Liver (tissue), 9 donors: ENCODE data around the gene DNAH1. TPM values are rescaled to one million over a fixed set of nuclear protein-coding genes. Genes with fewer than 3 reads are reported as not detected.

Experiments
- DNase-seq: peaks from one replicate; pipeline ENCODE4 v3.0.0-alpha.2; 2017; ENCODE audit warnings: low spot score
- H3K27ac ChIP-seq, 2 donors: one replicate each; pipeline ENCODE4 v1.7.0; 2013; ENCODE audit warnings: inconsistent platforms in 2 of 2, low read length in 2 of 2, control low read depth in 1 of 2, low read depth in 1 of 2, mild to moderate bottlenecking in 1 of 2
- H3K27me3 ChIP-seq, 4 donors: one replicate each; pipeline versions ENCODE4 v1.6.1 to v1.7.0; 2013; ENCODE audit warnings: low read length in 3 of 4, inconsistent platforms in 1 of 4, mild to moderate bottlenecking in 1 of 4, moderate library complexity in 1 of 4; ENCODE audit not compliant: control insufficient read depth in 4 of 4, insufficient read depth in 4 of 4
- H3K36me3 ChIP-seq, 4 donors: one replicate each; pipeline versions ENCODE4 v1.6.1 to v1.7.0; 2013; ENCODE audit warnings: low read length in 3 of 4, mild to moderate bottlenecking in 3 of 4, low read depth in 1 of 4, moderate library complexity in 1 of 4; ENCODE audit not compliant: control insufficient read depth in 4 of 4, insufficient read depth in 3 of 4
- H3K4me1 ChIP-seq, 4 donors: one replicate each; pipeline versions ENCODE4 v1.6.1 to v1.7.0; 2013; ENCODE audit warnings: low read length in 3 of 4, mild to moderate bottlenecking in 3 of 4, moderate library complexity in 1 of 4; ENCODE audit not compliant: control insufficient read depth in 4 of 4, insufficient read depth in 4 of 4
- H3K4me3 ChIP-seq, 3 donors: one replicate each; pipeline versions ENCODE4 v1.6.1 to v1.7.0; 2013; ENCODE audit warnings: low read length in 3 of 3, control low read depth in 1 of 3, low read depth in 1 of 3, mild to moderate bottlenecking in 1 of 3
- H3K9ac ChIP-seq, 2 donors: one replicate each; pipeline ENCODE4 v1.7.0; 2013; ENCODE audit warnings: low read length in 2 of 2, mild to moderate bottlenecking in 2 of 2, moderate library complexity in 2 of 2, control low read depth in 1 of 2, low read depth in 1 of 2
- H3K9me3 ChIP-seq, 4 donors: one replicate each; pipeline versions ENCODE4 v1.6.1 to v1.7.0; 2013; ENCODE audit warnings: low read length in 3 of 4; ENCODE audit not compliant: control insufficient read depth in 4 of 4
- CTCF ChIP-seq: fragments of 150-350 bp; IDR thresholded peaks from 2 replicates; pipeline ENCODE4 v1.5.1; 2017; ENCODE audit warnings: improper control_type of control experiment, low read depth, low read length; ENCODE audit not compliant: missing input control
- FOXA2 ChIP-seq: IDR thresholded peaks from 2 replicates; pipeline ENCODE4 v1.6.1; 2016; ENCODE audit warnings: antibody characterized with exemption
- HNF4G ChIP-seq: IDR thresholded peaks from 2 replicates; pipeline ENCODE4 v1.6.1; 2016; ENCODE audit warnings: antibody characterized with exemption
- JUND ChIP-seq, 2 donors: IDR thresholded peaks; 2 replicates each; pipeline ENCODE4 v1.6.1; 2016; ENCODE audit warnings: antibody characterized with exemption in 2 of 2
- NR2F2 ChIP-seq: IDR thresholded peaks from 2 replicates; pipeline ENCODE4 v1.6.1; 2016; ENCODE audit warnings: antibody characterized with exemption
- RAD21 ChIP-seq, 2 donors: IDR thresholded peaks; 2 replicates each; pipeline ENCODE4 v1.6.1; 2016; ENCODE audit warnings: antibody characterized with exemption in 2 of 2, mild to moderate bottlenecking in 2 of 2
- REST ChIP-seq: IDR thresholded peaks from 2 replicates; pipeline ENCODE4 v1.6.1; 2016; ENCODE audit warnings: antibody characterized with exemption, mild to moderate bottlenecking
- RXRA ChIP-seq, 2 donors: IDR thresholded peaks; 2 replicates each; pipeline ENCODE4 v1.6.1; 2017 to 2018; ENCODE audit warnings: antibody characterized with exemption in 2 of 2, mild to moderate bottlenecking in 1 of 2
- YY1 ChIP-seq: IDR thresholded peaks from 2 replicates; pipeline ENCODE4 v1.6.1; 2016; ENCODE audit warnings: antibody characterized with exemption, mild to moderate bottlenecking
- WGBS: extraction: QIAGEN DNeasy Blood & Tissue Kit; methylation state at CpG from one replicate; pipeline ENCODE4 v1.1.7; 2013; 5-methylcytosine and 5-hydroxymethylcytosine counted together
- polyA plus RNA-seq, 2 donors: library from polyadenylated mRNA; stranded (reverse) in 1 of 2; unstranded in 1 of 2; fragments of 200-250 nt in 1 of 2; fragments of >200 nt in 1 of 2; fragmentation: Nextera tagmentation in 1 of 2; extraction: Ambion mirVana in 1 of 2; gene quantifications; one replicate each; pipeline versions ENCODE4 v1.2.1 to v1.2.3, GENCODE V29; 2013 to 2015
- total RNA-seq, 2 donors: library from RNA; depleted of rRNA; stranded (reverse); fragments of >200 nt; gene quantifications; one replicate each; pipeline ENCODE4 v1.2.3, GENCODE V29; 2014
- donor health status: healthy.
- donor health status: healthy.
- donor health status: healthy.
- donor health status: healthy.
- donor health status: healthy.

The DNAH1 gene
- total and polyA plus RNA-seq, 4 donors, result 1.5 to 6.0 (median 2.5) TPM

GRCh38 chr3:52290596-52291507, 25.3 kb upstream of the DNAH1 start:
- Histone ChIP-seq H3K4me3 (peak overlapping the region; percentile 71 to 95 (median 90)), H3K27me3 (no peaks in the 10 kb centered on the region), H3K36me3 (peaks cover 3 to 6% (median 5%) of the 10 kb centered on the region in 4 donors), H3K9ac (peak overlapping the region; percentile 70 to 90), H3K27ac (peak overlapping the region; percentile 83 to 98), H3K9me3 (no peaks in the 10 kb centered on the region), H3K4me1 (peaks cover 14 to 79% (median 60%) of the 10 kb centered on the region in 4 donors)
- WGBS, result 31% methylated on average over 23 of the region's 23 CpGs
- no peak for DNase-seq
- TF ChIP-seq NR2F2 (no peak), REST (no peak), HNF4G (no peak), FOXA2 (no peak)

GRCh38 chr3:52291508-52292181, 24.5 kb upstream of the DNAH1 start:
- peak overlapping the region; percentile 83 to 98 for H3K27ac ChIP-seq
- WGBS, result 42% methylated on average over 7 of the region's 7 CpGs
- peak; percentile 63 for DNase-seq
- peaks cover 3 to 6% (median 5%) of the 10 kb centered on the region in 4 donors for H3K36me3 ChIP-seq
- TF ChIP-seq RAD21 (IDR thresholded peaks at IDR 0.05) (peak; percentile 69 to 75), RXRA (IDR thresholded peaks at IDR 0.05) (peak in 1 of 2 donors; percentile 17), JUND (IDR thresholded peaks at IDR 0.05) (no peak), YY1 (no peak), CTCF (peak; percentile 39)
- H3K4me1 ChIP-seq, result peaks cover 14 to 79% (median 58%) of the 10 kb centered on the region in 4 donors
- no peaks in the 10 kb centered on the region for H3K9me3 ChIP-seq
- no peaks in the 10 kb centered on the region for H3K27me3 ChIP-seq
- peak overlapping the region; percentile 70 to 90 for H3K9ac ChIP-seq
- H3K4me3 ChIP-seq, result peak overlapping the region; percentile 71 to 95 (median 90)
